HG02798 (cell line): ENCODE data around the gene FRS2.
A peak's percentile ranks its signal among the peaks of the same experiment; 100 is the strongest.
"Not testable (repeated sequence)": the region's sequence is repeated elsewhere in the genome, so short reads cannot be mapped to it uniquely, and the experiment has no call there.

ENCODE experiments used
- ATAC-seq: cut with Tn5 transposase; IDR thresholded peaks from one replicate; pipeline ENCODE4 v1.9.1; 2021; ENCODE audit warnings: mild to moderate bottlenecking; ENCODE audit not compliant: unreplicated experiment, poor library complexity

The FRS2 gene

DNA sequence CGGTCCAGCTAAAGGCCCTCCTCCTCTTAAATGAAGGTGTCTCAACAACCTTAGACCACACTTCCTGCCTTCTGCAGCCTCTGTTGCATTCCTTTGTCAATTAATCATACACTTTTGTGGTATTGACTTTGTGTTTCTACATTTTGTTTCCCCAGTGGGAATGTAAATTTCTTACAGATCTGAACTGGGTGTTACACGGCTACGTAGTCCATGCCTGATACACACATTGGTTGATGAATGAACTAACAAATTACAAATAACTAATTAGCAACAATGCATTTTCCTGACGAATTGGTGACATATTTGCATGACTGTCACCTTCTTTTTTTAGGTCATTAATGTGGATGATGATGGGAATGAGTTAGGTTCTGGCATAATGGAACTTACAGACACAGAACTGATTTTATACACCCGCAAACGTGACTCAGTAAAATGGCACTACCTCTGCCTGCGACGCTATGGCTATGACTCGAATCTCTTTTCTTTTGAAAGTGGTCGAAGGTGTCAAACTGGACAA, 99.9 kb downstream of the FRS2 start:
- no peak for ATAC-seq

DNA sequence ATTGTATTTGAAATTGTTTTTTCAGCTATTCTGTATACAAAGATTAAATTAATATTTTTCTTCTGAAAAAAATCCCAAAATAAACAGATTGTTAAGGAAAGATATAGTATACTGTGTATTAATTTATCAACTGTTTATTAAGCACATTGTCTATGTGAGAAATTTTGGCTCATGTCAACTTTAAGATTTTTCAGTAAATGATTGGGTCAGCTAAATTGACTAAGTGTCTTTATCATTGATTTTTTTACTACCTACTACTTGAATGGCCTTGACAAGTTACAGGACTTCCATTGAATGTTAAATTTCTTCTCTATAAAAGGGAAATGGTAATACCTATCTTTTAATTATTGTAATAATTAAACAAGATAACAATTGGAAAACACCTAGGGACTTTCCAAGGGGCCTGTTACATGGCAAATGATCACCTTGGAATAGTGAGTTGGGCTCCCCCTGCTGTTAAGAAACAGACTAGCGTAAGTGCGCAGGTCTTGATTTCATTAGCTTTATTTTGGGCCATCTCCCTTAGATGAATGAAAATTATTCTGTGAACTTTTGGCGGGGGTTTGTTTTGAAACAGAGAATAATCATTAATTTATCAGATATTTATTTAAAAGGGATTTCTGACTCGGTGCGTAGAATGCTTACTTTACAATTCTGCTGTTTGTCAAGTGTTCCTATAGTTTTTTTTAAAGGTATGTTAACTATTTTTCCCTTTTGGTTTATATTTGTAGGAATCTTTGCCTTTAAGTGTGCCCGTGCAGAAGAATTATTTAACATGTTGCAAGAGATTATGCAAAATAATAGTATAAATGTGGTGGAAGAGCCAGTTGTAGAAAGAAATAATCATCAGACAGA, 100.6 kb downstream of the FRS2 start:
- peak; percentile 75 for ATAC-seq

DNA sequence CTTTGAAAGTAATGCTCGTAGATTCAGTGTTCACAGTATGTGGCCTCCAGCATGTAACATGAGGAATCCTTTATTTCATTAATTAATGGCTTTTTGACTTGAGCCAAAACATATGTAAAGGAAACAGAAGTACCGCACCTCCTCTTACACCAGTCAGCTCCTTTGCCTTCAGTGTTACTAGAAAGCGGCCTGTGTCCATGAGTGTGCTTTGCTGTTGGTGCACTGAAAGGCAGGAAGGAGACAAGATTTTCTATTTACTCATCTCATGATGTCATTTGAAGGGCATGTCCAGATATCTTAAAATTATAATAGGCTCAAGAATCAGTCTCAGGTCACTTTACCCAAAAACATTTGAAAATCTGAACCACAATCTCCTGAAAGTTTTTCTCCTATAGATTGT, 105.2 kb downstream of the FRS2 start:
- ATAC-seq: no peak

DNA sequence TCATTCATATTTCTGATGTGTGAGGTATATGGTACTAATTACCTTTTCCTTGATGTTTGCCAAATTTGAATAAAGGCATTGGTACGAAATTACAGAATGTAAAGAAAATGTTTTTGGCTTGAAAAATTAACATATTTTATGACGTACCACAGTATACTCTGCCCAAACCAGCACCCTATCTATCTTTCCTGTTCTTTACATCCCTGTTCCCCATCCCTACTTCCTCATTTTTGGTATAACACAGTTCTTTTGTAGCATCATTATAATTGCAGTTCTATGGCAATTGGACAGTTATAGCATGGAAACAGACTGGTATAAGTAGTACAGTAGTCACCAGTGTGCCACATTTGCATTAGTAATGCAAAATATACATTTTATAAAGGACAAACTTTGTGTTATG, 108.1 kb downstream of the FRS2 start:
- no peak for ATAC-seq

DNA sequence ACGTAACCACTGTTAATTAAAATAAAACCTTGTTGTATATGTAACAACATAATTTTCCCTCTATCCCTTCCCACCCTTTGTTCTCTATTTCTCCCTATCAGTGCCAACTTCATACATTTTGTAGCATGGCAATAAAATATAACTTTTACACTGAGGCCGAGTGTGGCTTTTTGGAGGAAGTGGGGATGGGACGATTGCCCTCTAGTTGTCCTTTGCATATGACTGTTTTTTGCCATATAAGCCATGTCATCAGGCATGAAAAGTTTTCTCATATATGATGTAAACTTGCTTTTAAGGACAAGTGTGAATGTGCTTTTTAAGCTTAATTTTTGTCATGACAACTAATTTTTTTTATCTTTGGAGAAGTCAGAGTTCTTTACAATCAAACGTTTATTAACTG, 108.8 kb downstream of the FRS2 start:
- ATAC-seq: no peak

DNA sequence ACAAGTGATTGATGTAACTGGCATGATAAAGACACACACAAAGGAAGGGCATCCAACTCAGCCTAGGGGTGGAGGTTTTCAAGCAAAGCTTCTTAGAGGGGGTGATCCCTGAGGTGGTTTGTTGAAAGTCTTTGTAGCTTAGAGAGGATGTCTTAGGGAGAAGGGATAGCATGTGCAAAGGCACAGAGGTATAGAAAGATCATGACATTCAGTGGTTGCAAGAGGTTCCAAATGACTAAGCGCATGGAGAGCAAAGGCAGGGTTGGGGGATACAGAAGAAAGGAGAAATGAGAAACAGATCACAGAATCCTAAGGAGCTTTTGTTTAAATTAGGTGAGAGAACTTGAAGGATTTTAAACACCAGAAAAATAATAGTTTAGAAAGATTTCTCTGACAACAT, 109.9 kb downstream of the FRS2 start:
- ATAC-seq: no peak

DNA sequence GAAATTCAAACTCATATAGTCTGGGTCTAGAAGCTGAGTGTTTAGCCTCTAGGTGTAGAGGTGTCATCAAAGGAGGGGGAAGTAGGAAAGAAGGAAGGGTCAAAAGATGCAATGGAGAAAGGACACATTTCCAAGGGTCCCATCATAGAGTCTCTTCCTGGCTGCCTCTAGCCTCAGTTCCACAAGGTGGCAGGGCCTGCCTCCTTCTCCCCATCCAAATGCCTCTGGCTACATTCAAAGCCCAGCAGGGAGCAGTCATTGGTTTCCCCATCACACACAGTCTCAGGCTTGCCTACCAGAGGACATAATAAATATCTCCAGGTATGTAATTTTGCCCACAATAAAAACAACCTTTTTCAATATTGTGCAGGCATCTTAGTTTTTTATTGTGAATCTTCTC, 113.0 kb downstream of the FRS2 start:
- ATAC-seq: no peak

DNA sequence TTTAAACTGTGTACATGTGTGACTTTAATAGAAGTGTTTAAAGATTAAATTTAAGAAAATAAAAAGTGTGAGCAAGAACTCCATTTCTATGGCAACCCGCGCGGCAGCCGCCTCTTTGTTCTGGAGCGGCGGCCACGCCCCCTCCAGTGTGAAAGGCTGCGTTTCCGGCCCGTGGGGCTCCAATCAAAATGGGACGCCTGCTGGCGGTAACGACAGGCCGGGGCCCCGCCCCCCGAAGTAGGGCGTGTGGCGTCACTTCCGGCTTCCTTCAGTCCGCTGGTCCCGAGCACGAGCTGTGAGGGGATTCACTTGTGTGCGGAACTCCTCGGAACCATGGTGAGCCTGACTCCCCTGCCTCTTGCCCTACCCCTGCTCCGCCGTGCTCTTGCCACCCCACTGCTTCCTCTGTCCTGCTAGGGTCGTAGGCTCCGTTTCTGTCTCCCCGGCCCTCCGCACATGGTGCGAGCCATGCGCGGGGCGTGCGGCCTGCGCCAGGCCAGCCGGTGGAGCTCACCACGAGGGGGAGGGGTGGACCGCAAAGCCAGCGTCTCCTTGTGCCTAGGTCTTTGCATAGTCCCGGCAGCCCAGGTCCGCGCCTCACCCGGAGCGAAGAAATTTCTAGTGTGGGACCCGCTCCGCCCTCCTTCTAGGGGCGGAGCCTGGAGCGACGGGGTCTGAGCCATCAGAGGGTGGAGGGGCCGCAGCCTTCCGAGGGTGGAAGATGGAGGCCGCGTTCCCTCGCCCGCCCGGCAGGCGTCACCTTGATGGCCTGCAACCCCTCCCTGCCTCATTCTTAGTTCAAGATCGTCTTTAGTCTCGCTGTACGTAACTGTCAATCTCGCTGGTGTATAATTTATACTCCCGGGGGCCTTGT, 115.2 kb downstream of the FRS2 start, which contains the start of gene CCT2:
TSS of gene CCT2 (plus strand) at position 271 of the 874 bp plus-strand sequence. CDS start at position 334, 63 bp downstream.
- peak; percentile 98 for ATAC-seq

DNA sequence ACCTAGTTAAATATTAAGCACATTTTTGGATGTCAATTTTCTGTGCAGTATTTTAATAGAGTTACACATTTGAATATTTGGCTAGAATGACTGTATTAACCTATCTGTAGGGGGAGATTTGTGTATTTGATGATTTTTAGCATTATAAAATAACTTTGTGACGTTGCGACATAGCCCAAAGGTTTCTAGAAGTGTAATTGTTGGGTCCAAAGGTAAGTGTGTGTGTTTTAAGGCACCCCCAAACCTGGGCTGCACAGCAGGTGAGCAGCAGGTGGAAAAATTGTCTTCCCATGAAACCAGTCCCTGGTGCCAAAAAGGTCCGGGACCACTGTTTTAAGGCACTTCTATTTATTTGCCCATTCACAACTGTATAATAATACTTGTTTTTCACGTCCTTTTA, 118.3 kb downstream of the FRS2 start:
- no peak for ATAC-seq

DNA sequence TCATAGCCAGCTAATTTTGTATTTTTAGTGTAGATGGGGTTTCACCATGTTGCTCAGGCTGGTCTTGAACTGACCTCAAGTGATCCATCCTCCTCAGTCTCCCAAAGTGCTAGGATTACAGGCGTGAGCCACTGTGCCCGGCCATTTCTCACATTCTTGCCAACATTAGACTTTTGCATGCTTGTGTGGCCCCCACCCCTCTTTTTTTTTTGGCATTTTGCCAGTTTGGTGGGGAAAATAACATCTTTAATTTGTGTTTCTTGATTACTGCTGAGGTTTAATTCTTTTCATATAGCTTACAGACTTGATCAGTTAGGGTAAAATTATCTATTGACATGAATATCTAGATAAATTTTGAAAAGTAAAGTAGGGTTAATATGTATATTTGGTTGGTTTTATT, 118.9 kb downstream of the FRS2 start:
- no peak for ATAC-seq

DNA sequence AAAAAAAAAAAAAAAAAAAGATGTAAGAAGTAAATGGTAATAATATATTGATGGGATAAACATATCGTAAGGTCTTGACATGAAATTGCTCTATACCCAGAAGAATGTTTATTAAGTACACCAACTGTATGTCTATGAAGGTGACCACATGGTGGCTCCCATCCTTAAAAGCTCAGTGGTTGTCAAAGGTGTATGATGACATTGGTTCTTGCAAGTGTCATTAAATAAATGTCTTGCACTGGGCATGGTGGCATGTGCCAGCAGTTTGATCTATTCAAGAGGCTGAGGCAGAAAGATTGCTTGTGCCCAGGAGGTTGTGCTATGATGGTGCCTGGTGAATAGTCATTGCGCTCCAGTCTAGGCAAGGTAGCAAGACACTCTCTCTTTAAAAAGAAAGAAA, 125.5 kb downstream of the FRS2 start:
- ATAC-seq: no peak

DNA sequence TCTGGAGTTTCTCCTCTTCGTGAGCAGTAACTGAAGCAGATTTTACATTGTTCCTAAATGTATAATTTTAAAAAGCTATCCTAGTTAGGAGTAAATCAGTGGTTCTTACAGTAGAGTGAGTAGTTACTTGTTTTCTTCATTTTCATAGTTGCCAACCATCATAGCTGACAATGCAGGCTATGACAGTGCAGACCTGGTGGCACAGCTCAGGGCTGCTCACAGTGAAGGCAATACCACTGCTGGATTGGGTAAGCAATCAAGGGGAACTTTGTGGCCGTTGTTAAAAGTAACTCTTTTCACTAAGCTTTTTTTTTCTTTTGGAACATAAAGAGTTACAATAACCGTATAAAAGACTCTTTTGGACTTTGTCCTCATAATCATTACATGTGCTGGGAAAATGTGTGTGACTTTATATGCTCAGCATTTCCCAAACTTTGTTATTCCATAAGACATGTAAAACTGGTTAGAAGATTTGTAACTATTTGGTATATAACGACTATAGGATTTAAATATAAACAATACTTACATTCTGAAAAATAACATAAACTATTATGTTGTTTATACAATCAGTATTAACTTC, 128.1 kb downstream of the FRS2 start:
- no peak for ATAC-seq

DNA sequence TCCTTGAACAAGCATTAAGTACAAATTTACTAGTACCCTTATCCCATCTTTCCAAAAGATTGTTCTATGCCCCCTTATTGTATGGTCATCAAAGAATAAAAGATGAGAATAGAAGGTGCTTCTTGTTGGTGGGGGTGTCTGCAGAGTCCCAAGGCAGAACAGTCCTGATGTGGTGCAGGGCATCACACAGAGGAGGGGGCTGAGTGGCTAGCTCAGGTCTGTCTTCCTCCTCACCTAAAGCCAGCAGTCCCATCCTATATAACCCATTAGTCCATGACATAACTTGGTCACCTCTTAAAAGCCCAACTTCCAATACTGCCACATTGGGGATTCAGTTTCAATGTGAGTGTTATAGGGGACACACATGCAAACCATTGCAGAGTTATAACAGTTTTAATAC, 130.6 kb downstream of the FRS2 start:
- no peak for ATAC-seq

DNA sequence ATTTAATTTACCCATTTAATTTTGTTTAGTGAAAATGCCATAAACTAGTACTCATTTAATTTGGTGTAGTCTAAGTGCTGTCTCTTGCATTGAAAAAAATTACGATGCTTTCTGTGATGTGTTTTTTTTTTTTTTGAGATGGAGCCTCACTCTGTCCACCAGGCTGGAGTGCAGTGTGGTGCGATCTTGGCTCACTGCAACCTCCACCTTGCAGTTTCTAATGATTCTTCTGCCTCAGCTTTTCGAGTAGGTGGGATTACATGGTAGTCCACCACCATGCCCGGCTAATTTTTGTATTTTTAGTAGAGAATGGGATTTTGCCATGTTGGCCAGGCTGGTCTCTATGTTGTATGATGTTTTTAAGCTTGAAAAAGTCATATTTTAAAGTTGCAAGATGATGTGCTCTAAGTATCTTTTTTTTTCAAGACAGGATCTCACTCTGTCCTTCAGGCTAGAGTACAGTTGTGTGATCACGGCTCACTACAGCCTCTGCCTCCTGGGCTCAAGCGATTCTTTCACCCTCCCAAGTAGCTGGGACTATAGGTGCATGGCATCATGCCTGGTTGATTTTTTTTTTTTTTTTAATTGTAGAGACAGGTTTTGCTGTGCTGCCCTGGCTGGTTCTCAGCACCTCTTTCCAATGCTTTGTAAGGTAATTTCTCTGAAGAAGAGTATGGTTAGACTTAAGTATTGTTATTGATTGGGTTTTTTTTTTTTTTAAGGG, 131.9 kb downstream of the FRS2 start:
- no peak for ATAC-seq

DNA sequence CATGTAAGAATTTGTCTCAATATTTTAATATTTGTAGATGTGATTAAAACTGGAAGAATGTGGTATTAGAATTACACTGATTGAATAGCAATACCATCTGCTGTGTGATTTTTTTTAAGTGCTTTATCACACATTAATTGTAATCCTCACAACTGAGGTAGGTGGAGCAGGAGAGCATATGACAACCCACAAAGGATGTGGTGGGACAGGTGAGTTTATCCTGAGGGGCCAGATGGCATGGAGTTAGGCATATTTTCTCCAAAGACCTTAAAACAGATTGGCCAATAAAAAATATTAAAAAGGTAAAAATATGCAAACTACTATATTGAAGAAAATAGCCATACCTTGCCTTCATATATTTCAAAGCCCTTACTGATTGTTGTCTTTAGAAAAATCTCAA, 132.8 kb downstream of the FRS2 start:
- no peak for ATAC-seq

DNA sequence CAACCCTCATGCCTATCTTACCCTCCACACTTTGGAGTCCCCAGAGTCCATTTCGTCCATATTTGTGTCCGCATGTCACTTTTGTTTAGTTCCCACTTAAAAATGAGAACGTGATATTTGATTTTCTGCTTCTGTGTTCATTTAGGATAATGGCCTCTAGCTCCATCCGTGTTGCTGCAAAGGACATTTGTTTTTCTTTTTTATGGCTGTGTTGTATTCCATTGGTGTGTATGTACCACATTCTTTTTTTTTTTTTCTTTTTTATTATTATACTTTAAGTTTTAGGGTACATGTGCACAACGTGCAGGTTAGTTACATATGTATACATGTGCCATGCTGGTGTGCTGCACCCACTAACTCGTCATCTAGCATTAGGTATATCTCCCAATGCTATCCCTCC, 133.4 kb downstream of the FRS2 start:
- ATAC-seq: not testable (repeated sequence)

DNA sequence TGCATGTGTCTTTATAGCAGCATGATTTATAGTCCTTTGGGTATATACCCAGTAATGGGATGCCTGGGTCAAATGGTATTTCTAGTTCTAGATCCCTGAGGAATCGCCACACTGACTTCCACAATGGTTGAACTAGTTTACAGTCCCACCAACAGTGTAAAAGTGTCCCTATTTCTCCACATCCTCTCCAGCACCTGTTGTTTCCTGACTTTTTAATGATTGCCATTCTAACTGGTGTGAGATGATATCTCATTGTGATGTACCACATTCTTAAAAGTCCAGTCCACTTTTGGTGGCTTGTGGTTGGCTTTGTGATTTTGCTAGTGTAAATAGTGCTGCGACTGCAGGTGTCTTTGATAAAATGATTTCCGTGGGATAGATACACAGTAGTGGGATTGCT, 134.1 kb downstream of the FRS2 start:
- not testable (repeated sequence) for ATAC-seq

DNA sequence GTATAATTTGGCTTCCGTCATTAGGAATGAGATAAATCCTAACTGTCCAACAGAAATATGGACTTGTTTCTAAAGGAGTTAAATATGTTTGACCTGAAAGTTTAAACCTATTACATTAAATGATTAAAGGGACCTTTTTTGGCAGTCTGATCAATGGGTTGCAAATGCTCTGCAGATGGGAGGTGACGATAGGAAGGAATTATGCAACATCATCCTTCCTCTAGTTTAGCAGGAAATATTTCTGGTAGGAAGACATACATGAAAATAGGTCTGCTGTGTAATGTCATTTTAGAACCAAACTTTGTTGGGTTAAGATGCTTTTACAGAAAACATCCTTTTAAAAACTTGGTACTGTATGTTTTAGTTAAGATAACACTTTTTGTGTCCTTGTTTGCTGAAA, 137.9 kb downstream of the FRS2 start:
- ATAC-seq: no peak

DNA sequence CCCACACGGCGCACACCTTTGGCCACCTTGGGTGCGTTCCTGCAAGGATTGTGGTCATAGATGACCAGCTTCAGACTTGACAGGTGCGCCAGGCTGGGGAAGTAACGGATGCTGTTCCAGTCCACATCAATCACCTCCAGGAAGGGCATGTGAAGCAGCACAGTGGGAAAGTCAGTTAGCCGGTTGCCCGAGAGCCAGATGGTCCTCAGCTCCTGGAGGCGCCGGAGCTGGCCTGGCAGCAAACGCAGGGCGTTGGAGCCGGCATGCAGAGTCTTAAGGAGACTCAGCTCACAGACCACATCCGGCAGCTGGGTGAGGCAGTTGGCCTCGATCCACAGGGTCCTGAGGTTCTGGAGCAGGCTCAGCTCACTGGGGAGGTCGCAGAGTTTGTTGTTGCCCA, 139.9 kb downstream of the FRS2 start:
- ATAC-seq: no peak

DNA sequence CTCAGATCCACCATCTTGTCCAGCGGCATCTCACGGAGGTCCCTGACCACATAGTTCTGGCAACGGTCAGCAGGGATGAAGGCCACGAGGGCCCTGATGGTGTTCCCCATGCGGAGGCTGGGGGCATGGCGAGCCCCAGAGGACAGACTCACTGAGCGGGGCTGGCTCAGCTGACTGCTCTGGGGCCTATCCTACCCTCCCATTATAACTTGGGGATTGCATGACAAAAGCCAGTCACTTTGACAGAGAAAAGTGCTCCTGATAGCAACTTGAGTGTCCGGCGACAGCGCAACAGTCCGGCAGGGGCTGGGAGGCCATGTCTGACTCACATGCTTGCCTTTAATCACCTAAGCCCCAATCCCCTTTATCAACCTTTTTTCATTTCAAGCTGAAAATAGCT, 140.5 kb downstream of the FRS2 start, which contains the start of gene LRRC10:
TSS of gene LRRC10 (minus strand) at position 179 of the 400 bp plus-strand sequence. CDS start at position 110, 69 bp downstream.
- no peak for ATAC-seq
